ENCODE measurements around the gene ZNF423.

ZNF423 gene

DNA sequence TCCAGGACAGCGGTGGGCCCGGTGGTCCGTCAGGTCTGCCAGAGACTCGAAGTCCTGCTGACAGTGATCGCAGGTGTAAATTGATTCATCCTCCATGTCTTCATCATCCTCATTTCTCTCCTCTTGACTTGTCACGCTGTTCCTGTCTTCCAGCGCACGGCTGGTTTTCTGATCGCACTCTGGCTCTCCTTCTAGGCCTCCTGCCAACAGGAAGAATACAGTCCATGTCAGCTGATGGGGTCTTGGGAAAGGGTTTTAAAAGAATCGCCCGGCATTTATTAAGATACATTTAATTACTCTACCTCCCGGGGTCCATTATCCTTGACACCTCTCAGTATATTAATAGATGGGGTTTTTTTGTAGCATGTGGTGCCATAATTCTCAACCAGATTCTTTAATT, 125.1 kb downstream of the ZNF423 start:
- TF ChIP-seq, protein P1, sequence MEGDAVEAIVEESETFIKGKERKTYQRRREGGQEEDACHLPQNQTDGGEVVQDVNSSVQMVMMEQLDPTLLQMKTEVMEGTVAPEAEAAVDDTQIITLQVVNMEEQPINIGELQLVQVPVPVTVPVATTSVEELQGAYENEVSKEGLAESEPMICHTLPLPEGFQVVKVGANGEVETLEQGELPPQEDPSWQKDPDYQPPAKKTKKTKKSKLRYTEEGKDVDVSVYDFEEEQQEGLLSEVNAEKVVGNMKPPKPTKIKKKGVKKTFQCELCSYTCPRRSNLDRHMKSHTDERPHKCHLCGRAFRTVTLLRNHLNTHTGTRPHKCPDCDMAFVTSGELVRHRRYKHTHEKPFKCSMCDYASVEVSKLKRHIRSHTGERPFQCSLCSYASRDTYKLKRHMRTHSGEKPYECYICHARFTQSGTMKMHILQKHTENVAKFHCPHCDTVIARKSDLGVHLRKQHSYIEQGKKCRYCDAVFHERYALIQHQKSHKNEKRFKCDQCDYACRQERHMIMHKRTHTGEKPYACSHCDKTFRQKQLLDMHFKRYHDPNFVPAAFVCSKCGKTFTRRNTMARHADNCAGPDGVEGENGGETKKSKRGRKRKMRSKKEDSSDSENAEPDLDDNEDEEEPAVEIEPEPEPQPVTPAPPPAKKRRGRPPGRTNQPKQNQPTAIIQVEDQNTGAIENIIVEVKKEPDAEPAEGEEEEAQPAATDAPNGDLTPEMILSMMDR (IDR thresholded peaks at IDR 0.05; ENCODE audit: borderline replicate concordance, insufficient read depth, low read depth, low read length): no peak
- H3K4me3 ChIP-seq (ENCODE audit: low read depth, low read length): no peak overlapping the region

DNA sequence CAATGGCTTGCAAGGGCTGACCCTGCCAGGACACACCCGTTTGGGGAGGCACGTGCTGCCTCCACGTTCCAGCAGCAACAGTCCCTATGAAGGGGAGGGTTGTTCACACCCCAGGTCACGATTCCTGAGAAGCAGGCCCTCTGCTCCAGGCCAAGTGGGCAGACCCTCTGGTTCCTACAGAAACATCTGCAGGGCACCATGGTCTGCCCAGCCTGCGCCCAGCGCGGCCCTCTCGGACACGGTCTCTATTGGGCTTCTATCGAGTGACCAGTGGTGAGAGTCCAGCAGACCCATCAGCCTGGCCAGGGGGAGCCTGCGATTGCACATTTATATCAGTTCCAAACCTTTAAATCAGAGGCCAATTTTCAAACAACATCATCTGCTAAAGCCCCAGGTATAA, 128.3 kb downstream of the ZNF423 start:
- TF ChIP-seq, protein P1 (IDR thresholded peaks at IDR 0.05; ENCODE audit: borderline replicate concordance, insufficient read depth, low read depth, low read length): no peak
- H3K4me3 ChIP-seq (ENCODE audit: low read depth, low read length): no peak overlapping the region

DNA sequence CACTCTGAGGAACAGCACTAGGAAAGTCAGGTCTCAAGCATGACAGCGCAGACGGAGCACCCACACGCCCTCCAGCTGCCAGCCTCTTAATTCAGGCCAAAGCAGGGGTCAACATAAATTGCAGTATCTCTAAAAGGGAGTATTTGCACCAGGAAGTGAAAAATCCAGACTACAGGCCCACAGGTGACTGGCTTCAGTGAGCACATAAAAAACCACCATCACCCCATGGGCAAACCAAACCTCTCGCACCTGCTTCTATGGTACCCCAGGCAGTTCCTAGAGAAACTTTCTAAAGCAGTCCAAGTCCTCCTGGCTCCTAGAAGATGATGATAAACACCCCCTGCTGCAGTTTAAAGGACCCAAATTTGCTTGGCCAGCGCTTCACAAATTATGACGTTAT, 129.8 kb downstream of the ZNF423 start:
- no peak overlapping the region for H3K4me3 ChIP-seq (ENCODE audit: low read depth, low read length)
- TF ChIP-seq, protein P1 (IDR thresholded peaks at IDR 0.05; ENCODE audit: borderline replicate concordance, insufficient read depth, low read depth, low read length): no peak

DNA sequence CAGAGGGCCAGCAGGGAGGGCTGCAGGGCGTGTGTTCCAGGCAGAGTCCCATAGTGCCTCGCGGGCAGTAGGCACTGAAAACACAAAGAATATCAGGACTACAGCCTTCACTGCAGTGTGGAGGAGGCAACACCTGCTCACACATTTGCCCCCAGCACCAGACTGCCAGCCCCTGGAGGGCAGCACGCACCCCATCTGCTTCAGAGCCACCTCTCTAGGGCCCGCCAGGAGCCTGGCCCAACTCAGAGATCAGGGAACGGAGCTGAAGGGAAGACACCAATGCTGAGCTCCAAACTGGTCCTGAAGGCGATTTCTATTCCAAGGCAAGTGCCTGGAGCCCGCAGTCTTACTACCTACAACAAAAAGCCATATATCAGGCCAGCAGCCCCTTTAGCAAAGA, 130.3 kb downstream of the ZNF423 start:
- TF ChIP-seq, protein P1 (IDR thresholded peaks at IDR 0.05; ENCODE audit: borderline replicate concordance, insufficient read depth, low read depth, low read length): no peak
- no peak overlapping the region for H3K4me3 ChIP-seq (ENCODE audit: low read depth, low read length)

DNA sequence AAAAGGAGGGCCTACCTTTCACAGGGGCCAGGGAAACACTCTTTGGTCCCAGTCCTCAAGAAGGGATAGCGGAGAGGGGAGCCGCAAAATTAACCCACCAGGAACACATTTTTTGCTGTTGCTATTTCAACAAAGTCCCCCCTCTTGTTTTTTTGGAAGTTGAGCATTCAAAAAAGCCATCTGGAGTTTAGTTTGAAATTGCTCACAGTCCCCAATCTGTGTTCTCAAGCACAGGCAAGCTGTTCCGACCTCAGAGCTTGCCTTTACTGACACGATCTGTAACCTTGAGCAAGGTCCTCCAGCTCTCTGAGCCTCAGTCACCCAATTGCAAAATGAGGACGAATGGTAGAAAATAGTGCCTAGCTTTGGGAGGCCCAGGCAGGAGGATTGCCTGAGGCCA, 131.1 kb downstream of the ZNF423 start:
- TF ChIP-seq, protein P1 (IDR thresholded peaks at IDR 0.05; ENCODE audit: borderline replicate concordance, insufficient read depth, low read depth, low read length): no peak
- H3K4me3 ChIP-seq (ENCODE audit: low read depth, low read length): no peak overlapping the region

DNA sequence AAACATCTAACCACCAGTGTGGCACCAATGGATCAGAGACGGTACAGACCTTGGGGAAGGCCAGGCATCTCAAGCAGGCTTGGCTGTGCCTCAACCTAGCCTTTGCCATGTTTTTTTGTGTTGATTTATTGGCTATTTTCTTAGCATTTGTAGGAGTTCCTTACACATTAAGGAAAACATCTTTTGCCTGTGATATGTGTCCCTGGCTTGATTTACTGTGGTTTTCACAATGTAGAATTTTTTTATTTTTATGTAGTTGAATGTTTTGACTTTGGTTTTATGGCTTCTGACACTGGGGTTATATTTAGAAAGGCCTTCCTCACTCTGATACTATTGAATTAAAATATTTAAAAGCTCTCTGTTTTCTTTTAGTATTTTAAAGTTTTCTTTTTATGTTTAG, 132.6 kb downstream of the ZNF423 start:
- TF ChIP-seq, protein P1 (IDR thresholded peaks at IDR 0.05; ENCODE audit: borderline replicate concordance, insufficient read depth, low read depth, low read length): no peak

DNA sequence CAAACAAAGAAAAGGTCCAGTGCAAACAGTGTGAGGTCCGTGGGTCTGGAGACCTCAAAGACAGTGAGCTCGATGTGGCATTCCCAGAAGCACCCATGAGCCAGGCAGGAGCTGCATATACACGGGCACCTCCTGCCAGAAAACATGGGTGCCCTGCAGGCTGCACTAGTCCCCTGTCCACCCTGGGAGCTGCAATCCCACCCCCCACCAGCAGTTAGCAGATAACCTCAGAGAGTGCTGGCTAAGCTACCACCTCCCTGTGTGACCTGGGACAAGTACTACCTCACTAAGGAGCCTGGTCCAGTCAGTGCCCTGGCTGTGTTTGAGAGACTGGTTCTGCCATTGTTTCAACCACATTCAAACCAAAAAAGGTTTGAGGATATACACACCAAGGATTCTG, 135.7 kb downstream of the ZNF423 start:
- TF ChIP-seq, protein P1 (IDR thresholded peaks at IDR 0.05; ENCODE audit: borderline replicate concordance, insufficient read depth, low read depth, low read length): no peak
- H3K4me3 ChIP-seq (ENCODE audit: low read depth, low read length): no peak overlapping the region

More for the DNA sequence above, 132.6 kb downstream of the ZNF423 start:
- H3K4me3 ChIP-seq (ENCODE audit: low read depth, low read length): no peak overlapping the region

Data from GM12875 (cell line).